Esophagus squamous epithelium (tissue), 5 donors: ENCODE measurements around the gene RNASE11. TPM values are rescaled to one million over a fixed set of nuclear protein-coding genes. Genes with fewer than 3 reads are reported as not detected.

Experiments
- DNase-seq: peaks from one replicate; lab custom pipeline; 2025; lab: John Stamatoyannopoulos, UW
- H3K27ac ChIP-seq, 4 donors: fragments of 200-600 bp; sonication (generic); one replicate each; pipeline ENCODE4 v1.5.1; 2016 to 2019; ENCODE audit warnings: mild to moderate bottlenecking in 1 of 4
- H3K27me3 ChIP-seq, 4 donors: fragments of 200-600 bp; sonication (generic); 1 replicate in 3 of 4; 2 replicates in 1 of 4; pipeline versions ENCODE4 v1.5.1 to v1.6.0; 2017 to 2021; ENCODE audit warnings: antibody characterized with exemption in 1 of 4
- H3K36me3 ChIP-seq, 3 donors: fragments of 200-600 bp; sonication (generic); one replicate each; pipeline ENCODE4 v1.5.1; 2016 to 2019
- H3K4me1 ChIP-seq, 3 donors: fragments of 200-600 bp; sonication (generic); one replicate each; pipeline ENCODE4 v1.5.1; 2017 to 2019
- H3K4me3 ChIP-seq, 4 donors: fragments of 200-600 bp; sonication (generic); 1 replicate in 3 of 4; 2 replicates in 1 of 4; pipeline ENCODE4 v1.5.1; 2016 to 2019; ENCODE audit warnings: mild to moderate bottlenecking in 2 of 4, moderate library complexity in 1 of 4
- H3K9me3 ChIP-seq, 3 donors: fragments of 200-600 bp; sonication (generic); one replicate each; pipeline ENCODE4 v1.5.1; 2016 to 2019
- CTCF ChIP-seq, 6 experiments: fragments of 450-650 bp in 4 of 6; fragments of 200-600 bp in 2 of 6; sonication (generic) in 2 of 6; IDR thresholded peaks; one replicate each; pipeline ENCODE4 v1.5.1; 2016 to 2019; ENCODE audit warnings: antibody characterized with exemption in 6 of 6, mild to moderate bottlenecking in 4 of 6, moderate library complexity in 4 of 6
- POLR2A ChIP-seq, 4 donors: fragments of 450-650 bp; IDR thresholded peaks; one replicate each; pipeline ENCODE4 v1.6.1; 2017; ENCODE audit warnings: antibody characterized with exemption in 4 of 4, mild to moderate bottlenecking in 4 of 4, moderate library complexity in 3 of 4
- WGBS, 2 donors: methylation state at CpG; one replicate each; pipeline ENCODE4 v1.1.5; 2018; 5-methylcytosine and 5-hydroxymethylcytosine counted together
- intact Hi-C: fragments of 100-400 bp; cut with DNase I; formaldehyde crosslinking; loops from one replicate; pipeline ENCODE4 v1.15.0; 2022
- total RNA-seq, 4 donors: library from RNA; depleted of rRNA; stranded (reverse); fragments of >200 nt; gene quantifications; one replicate each; pipeline ENCODE4 v1.1.0, GENCODE V29; 2016
- donor health status: DM: yes; HTN: yes; CAD: no.

Gene RNASE11
- total RNA-seq, 4 donors from 2014 or later = not detected

DNA sequence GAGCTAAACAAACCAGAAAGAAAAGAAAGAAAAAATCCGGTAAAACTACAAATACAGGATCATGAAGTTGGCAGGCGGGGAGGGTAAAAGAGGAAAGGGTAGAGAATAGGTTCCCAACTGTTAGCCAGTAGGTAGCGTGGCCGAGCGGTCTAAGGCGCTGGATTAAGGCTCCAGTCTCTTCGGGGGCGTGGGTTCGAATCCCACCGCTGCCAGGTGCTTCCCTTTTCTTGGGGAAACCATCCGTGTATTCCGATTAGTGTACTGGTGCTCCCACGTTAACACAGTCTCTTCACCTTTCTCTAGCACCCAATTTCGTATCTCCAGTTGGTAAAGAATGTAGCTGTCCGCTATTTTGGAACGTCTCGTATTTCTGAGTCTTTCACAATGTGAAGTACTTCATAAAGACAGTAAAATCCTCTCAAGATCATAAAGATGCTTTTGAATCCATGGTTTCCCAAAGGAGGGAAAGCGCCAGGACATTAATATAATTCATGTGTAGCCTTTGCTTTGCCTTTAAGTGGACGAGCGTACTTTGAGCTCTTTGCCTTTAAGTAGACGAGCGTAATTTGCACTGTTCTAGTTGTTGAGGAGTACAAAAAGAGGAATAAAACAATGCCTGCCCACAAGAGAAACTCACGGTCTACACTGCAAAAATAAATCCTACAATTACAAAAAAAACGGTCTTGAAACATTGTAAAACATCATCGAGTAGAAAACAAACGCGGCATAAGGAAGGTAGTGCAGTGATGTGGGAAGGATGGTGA lies 22.4 kb upstream of the RNASE11 start:
- DNase-seq = no peak
- Histone ChIP-seq H3K27me3 (no peaks in the 10 kb centered on the region), H3K27ac (peak overlapping the region; percentile 65 to 83 (median 76)), H3K9me3 (no peaks in the 10 kb centered on the region), H3K4me3 (peak overlapping the region; percentile 67 to 95 (median 80)), H3K36me3 (no peaks in the 10 kb centered on the region), H3K4me1 (peaks cover 0 to 42% (median 6%) of the 10 kb centered on the region in 3 donors)
- 6% methylated on average over 27 of the region's 27 CpGs for WGBS, 2 donors
- intact Hi-C loops = loop anchor here (5.0 to 10.0 kb wide), 2 partner anchors 268 to 365 kb away; partner anchors contain the start of gene PARP2
- TF ChIP-seq CTCF (IDR thresholded peaks at IDR 0.05) (no peak), POLR2A (IDR thresholded peaks at IDR 0.05) (no peak)

DNA sequence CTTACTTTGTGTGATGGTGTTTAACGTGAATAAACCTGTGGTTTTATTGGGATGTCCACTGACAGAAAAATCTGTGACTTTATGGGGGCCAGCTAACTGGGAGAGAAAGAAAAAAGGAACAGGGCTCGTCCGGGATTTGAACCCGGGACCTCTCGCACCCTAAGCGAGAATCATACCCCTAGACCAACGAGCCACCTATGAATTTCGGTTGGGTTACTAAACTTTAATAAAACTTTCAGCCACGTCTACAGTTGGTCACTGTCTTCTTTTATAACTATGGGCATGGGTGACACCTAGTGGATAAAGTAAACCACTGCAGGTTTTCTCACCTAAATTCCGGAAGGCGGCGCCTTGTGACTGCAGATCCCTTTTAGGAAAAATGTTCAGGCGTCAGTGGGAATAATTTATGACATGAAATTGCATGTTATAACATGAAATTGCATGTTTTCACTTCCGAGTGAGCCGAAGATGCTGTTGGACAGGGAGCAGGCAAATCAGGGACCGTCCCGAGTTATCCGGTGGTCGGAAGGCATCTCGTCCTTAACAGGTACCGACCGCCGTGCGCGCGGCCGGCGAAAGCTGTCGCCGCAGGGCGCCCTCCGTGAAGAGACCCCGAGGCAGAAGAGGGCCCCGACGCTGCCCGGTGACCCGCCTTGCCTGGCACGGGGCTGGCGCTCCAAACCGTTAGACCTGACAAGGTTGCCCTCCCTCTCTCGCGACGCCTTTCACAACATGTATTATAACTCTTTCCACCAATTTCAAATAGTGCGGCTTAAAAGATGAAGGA lies 21.6 kb upstream of the RNASE11 start:
- H3K9me3 ChIP-seq = no peaks in the 10 kb centered on the region
- TF ChIP-seq CTCF (IDR thresholded peaks at IDR 0.05) (peak; percentile 93 to 99 (median 98)), POLR2A (IDR thresholded peaks at IDR 0.05) (no peak)
- no peaks in the 10 kb centered on the region for H3K36me3 ChIP-seq
- peaks cover 0 to 35% (median 6%) of the 10 kb centered on the region in 3 donors for H3K4me1 ChIP-seq
- peak overlapping the region; percentile 67 to 95 (median 80) for H3K4me3 ChIP-seq
- DNase-seq = no peak
- H3K27me3 ChIP-seq = no peaks in the 10 kb centered on the region
- intact Hi-C loops = loop anchor here (5.0 to 10.0 kb wide), 3 partner anchors 197 to 365 kb away; partner anchors contain the start of genes PARP2 and TEP1
- peak overlapping the region; percentile 65 to 83 (median 76) for H3K27ac ChIP-seq
- 0 to 1% methylated on average over 14 to 37 of the region's 44 CpGs for WGBS, 2 donors

GRCh38 chr14:20608383-20609110 lies 20.7 kb upstream of the RNASE11 start:
- H3K4me1 ChIP-seq = peaks cover 0 to 28% (median 6%) of the 10 kb centered on the region in 3 donors
- no peak overlapping the region for H3K27ac ChIP-seq
- H3K36me3 ChIP-seq = no peaks in the 10 kb centered on the region
- H3K9me3 ChIP-seq = no peaks in the 10 kb centered on the region
- intact Hi-C loops = loop anchor here (5.0 kb wide), 1 partner anchor 196 kb away; the partner anchor contains the start of gene TEP1
- TF ChIP-seq CTCF (IDR thresholded peaks at IDR 0.05) (no peak), POLR2A (IDR thresholded peaks at IDR 0.05) (no peak)
- no peaks in the 10 kb centered on the region for H3K27me3 ChIP-seq
- 69 to 71% methylated on average over 7 of the region's 7 CpGs for WGBS, 2 donors
- no peak overlapping the region for H3K4me3 ChIP-seq
- DNase-seq = no peak

GRCh38 chr14:20607617-20608016 lies 19.8 kb upstream of the RNASE11 start:
- TF ChIP-seq POLR2A (IDR thresholded peaks at IDR 0.05) (no peak), CTCF (IDR thresholded peaks at IDR 0.05) (no peak)
- no peaks in the 10 kb centered on the region for H3K36me3 ChIP-seq
- H3K27ac ChIP-seq = no peak overlapping the region
- WGBS, 2 donors = 62 to 71% methylated on average over 5 of the region's 5 CpGs
- H3K4me3 ChIP-seq = no peak overlapping the region
- peaks cover 0 to 18% (median 6%) of the 10 kb centered on the region in 3 donors for H3K4me1 ChIP-seq
- no peak for DNase-seq
- intact Hi-C loops = loop anchor here (5.0 kb wide), 1 partner anchor 195 kb away; the partner anchor contains the start of gene TEP1
- H3K27me3 ChIP-seq = no peaks in the 10 kb centered on the region
- no peaks in the 10 kb centered on the region for H3K9me3 ChIP-seq
